ENCODE measurements around the gene ARRDC3. TPM values are rescaled to one million over a fixed set of nuclear protein-coding genes. Genes with fewer than 3 reads are reported as not detected.

ARRDC3 gene
- total RNA-seq, 1 experiment from 2014 or later = 2.8 TPM

GRCh38 chr5:91341154-91341553 is 42.0 kb downstream of the ARRDC3 start:
- Histone ChIP-seq H4K8ac (replicated peaks; ENCODE audit: insufficient read length, low read depth, low read length) (no peak overlapping the region), H3K56ac (ENCODE audit: insufficient read length, low read depth, low read length) (no peak overlapping the region), H2BK5ac (ENCODE audit: insufficient read length, low read length) (no peak overlapping the region), H2BK20ac (ENCODE audit: low read depth, low read length, poor library complexity, severe bottlenecking) (no peak overlapping the region), H3K4ac (ENCODE audit: low read depth, low read length) (no peak overlapping the region), H3K23ac (ENCODE audit: insufficient read length, low read depth, low read length) (no peak overlapping the region), H4K20me1 (ENCODE audit: control insufficient read depth, insufficient read depth, insufficient read length) (no peaks in the 10 kb centered on the region), H3K14ac (ENCODE audit: insufficient read depth, low read length) (no peak overlapping the region), H4K5ac (ENCODE audit: insufficient read length, low read depth, low read length) (no peak overlapping the region), H3K4me2 (ENCODE audit: insufficient read depth, insufficient read length, low read length) (no peak overlapping the region), H3K79me1 (ENCODE audit: insufficient read depth, low read depth, low read length, poor library complexity, severe bottlenecking) (no peaks in the 10 kb centered on the region), H3K9me3 (ENCODE audit: control insufficient read depth, low read depth, low read length) (no peaks in the 10 kb centered on the region), H3K27me3 (ENCODE audit: insufficient read depth, low read length) (no peaks in the 10 kb centered on the region), H3K27ac (ENCODE audit: insufficient read length, low read depth, low read length) (no peak overlapping the region), H2BK15ac (ENCODE audit: low read depth, low read length) (no peak overlapping the region), H3K23me2 (ENCODE audit: insufficient read length, low read depth, low read length, poor library complexity, severe bottlenecking) (no peaks in the 10 kb centered on the region), H4K91ac (ENCODE audit: insufficient read length, low read depth, low read length) (no peak overlapping the region), H3T11ph (ENCODE audit: low read length) (no peak overlapping the region), H3K79me2 (ENCODE audit: insufficient read depth, low read length) (no peaks in the 10 kb centered on the region), H2BK120ac (ENCODE audit: low read depth, low read length, poor library complexity, severe bottlenecking) (no peak overlapping the region), H2BK12ac (ENCODE audit: insufficient read length, low read depth, low read length) (no peak overlapping the region), H3K9ac (ENCODE audit: extremely low read depth, insufficient read length, low read length) (no peak overlapping the region), H2AFZ (ENCODE audit: low read length) (no peak overlapping the region), H2AK5ac (ENCODE audit: insufficient read length, low read length) (no peak overlapping the region), H3K18ac (ENCODE audit: insufficient read length, low read depth, low read length) (no peak overlapping the region), H3K4me1 (ENCODE audit: insufficient read depth, low read length) (peaks cover 4% of the 10 kb centered on the region; the same call in 1 of the 2 replicates)
- DNase-seq = no peak
- Mint-ChIP-seq H3K9me3 (peaks cover 10 to 22% of the 10 kb centered on the region in 2 experiments; a peak in 4 of 5 replicates), H3K36me3 (ENCODE audit: insufficient read depth in 1 of 3, low read depth in 3 of 3) (peaks cover 2 to 12% (median 11%) of the 10 kb centered on the region in 3 experiments; a peak in 6 of 7 replicates), H3K27ac (peak overlapping the region in 2 of 3 experiments; percentile 44 to 71; a peak in 4 of 7 replicates), H3K4me1 (peaks cover 30 to 31% of the 10 kb centered on the region in 2 experiments), H3K4me3 (no peak overlapping the region), H3K27me3 (ENCODE audit: low read depth) (no peaks in the 10 kb centered on the region)
- no peak for TF ChIP-seq CTCF (conservative IDR thresholded peaks at IDR 0.05)
- WGBS (ENCODE audit: extremely low coverage, insufficient read length, low lambda C conversion rate) = no CpG with 5 or more reads among the region's 3 CpGs

All from H9 (cell line).